HepG2 (cell line): Measurements from ENCODE around the gene MAPK6. TPM values are rescaled to one million over a fixed set of nuclear protein-coding genes. Genes with fewer than 3 reads are reported as not detected.

Experiments used
- ARID5B ChIP-seq: IDR thresholded peaks from 2 replicates; pipeline ENCODE4 v1.4.0; 2020; ENCODE audit warnings: mild to moderate bottlenecking, missing genetic modification reagents
- ATF5 ChIP-seq: sonication (generic); formaldehyde crosslinking; IDR thresholded peaks from 2 replicates; pipeline ENCODE4 v1.4.0; 2020; ENCODE audit warnings: mild to moderate bottlenecking, low read depth, missing genetic modification reagents
- DRAP1 ChIP-seq: IDR thresholded peaks from 2 replicates; pipeline ENCODE4 v1.6.1; 2016; ENCODE audit warnings: missing genetic modification reagents, missing compliant biosample characterization
- GABPB1 ChIP-seq: IDR thresholded peaks from 2 replicates; pipeline ENCODE4 v1.6.1; 2016; ENCODE audit warnings: mild to moderate bottlenecking, missing genetic modification reagents, moderate library complexity, missing compliant biosample characterization
- MAFG ChIP-seq: sonication (generic); formaldehyde crosslinking; IDR thresholded peaks from 2 replicates; pipeline ENCODE4 v1.5.1; 2020; ENCODE audit warnings: mild to moderate bottlenecking, missing genetic modification reagents
- MYC ChIP-seq: sonication (generic); formaldehyde crosslinking; IDR thresholded peaks from 2 replicates; pipeline ENCODE4 v1.9.0; 2021; ENCODE audit warnings: missing genetic modification reagents, borderline replicate concordance
- POGZ ChIP-seq: sonication (generic); formaldehyde crosslinking; IDR thresholded peaks from 2 replicates; pipeline ENCODE4 v1.4.0; 2020; ENCODE audit warnings: mild to moderate bottlenecking, missing genetic modification reagents
- PRDM4 ChIP-seq: sonication (generic); formaldehyde crosslinking; IDR thresholded peaks from 2 replicates; pipeline ENCODE4 v1.9.0; 2021; ENCODE audit warnings: missing genetic modification reagents, borderline replicate concordance
- ZBTB20 ChIP-seq: sonication (generic); formaldehyde crosslinking; IDR thresholded peaks from 2 replicates; pipeline ENCODE4 v1.8.1; 2023; ENCODE audit warnings: missing genetic modification reagents, low read depth, mild to moderate bottlenecking, borderline replicate concordance
- ZC3H13 ChIP-seq: sonication (generic); formaldehyde crosslinking; IDR thresholded peaks from 2 replicates; pipeline ENCODE4 v1.8.1; 2023; ENCODE audit warnings: mild to moderate bottlenecking, missing genetic modification reagents, moderate library complexity
- ZNF333 ChIP-seq: sonication (generic); formaldehyde crosslinking; IDR thresholded peaks from 2 replicates; pipeline ENCODE4 v1.4.0; 2020; ENCODE audit warnings: mild to moderate bottlenecking, missing genetic modification reagents, borderline replicate concordance
- ZNF646 ChIP-seq: sonication (generic); formaldehyde crosslinking; IDR thresholded peaks from 2 replicates; pipeline ENCODE4 v1.9.0; 2021; ENCODE audit warnings: mild to moderate bottlenecking, missing genetic modification reagents
- polyA plus RNA-seq, 8 experiments: library from polyadenylated mRNA; depleted of rRNA in 3 of 8; stranded (reverse) in 7 of 8; unstranded in 1 of 8; fragments of >200 nt; fragmentation: Illumina TruSeq in 4 of 8; extraction: Trizol in 4 of 8; gene quantifications; 2 replicates each; pipeline versions ENCODE4 v1.2.1 to v1.2.3, GENCODE V29; 2011 to 2016; ENCODE audit warnings: low read depth in 4 of 8, missing spikeins in 1 of 8, mixed read lengths in 1 of 8; ENCODE audit not compliant: insufficient read depth in 1 of 8
- total RNA-seq, 5 experiments: library from RNA; depleted of rRNA; stranded (reverse); fragments of >200 nt; fragmentation: Illumina TruSeq; extraction: Trizol; gene quantifications; 2 replicates each; pipeline ENCODE4 v1.2.3, GENCODE V29; 2016; ENCODE audit warnings: low read depth in 1 of 5

MAPK6 gene
- total and polyA plus RNA-seq, 2 of the 13 experiments (the other 11 are each of a cell fraction or from before 2014, with no cell fraction given): 89.5 to 99.7 TPM

GRCh38 chr15:52019394-52020220 is 588 bp downstream of the MAPK6 start (continued):
- no peak for TF ChIP-seq ZNF646
- no peak for TF ChIP-seq MAFG (CRISPR knock-in tag)
- TF ChIP-seq ZBTB20 (CRISPR knock-in tag): peak; percentile 49; the same call in 1 of the 2 replicates
- TF ChIP-seq POGZ: 0 out of 2 replicates have a peak, but pooled peaks have one; percentile 33
- peak; percentile 32; the same call in 1 of the 2 replicates for TF ChIP-seq ARID5B (CRISPR knock-in tag)
- no peak for TF ChIP-seq GABPB1 (CRISPR knock-in tag)
- peak; percentile 62; the same call in 1 of the 2 replicates for TF ChIP-seq ZC3H13 (CRISPR knock-in tag)
- TF ChIP-seq DRAP1 (CRISPR knock-in tag): no peak; the same call in 1 of the 2 replicates
- TF ChIP-seq ZNF333 (CRISPR knock-in tag): no peak
- peak; percentile 90 for TF ChIP-seq MYC (CRISPR knock-in tag)
- no peak for TF ChIP-seq ATF5
- no peak for TF ChIP-seq PRDM4
